NB4 (cell line): Measurements from ENCODE around the gene CFAP97D1.

ENCODE experiments used
- DNase-seq: peaks from one replicate; pipeline ENCODE4 v3.0.0; 2010; ENCODE audit warnings: low read depth
- H3K4me3 ChIP-seq: one replicate; pipeline ENCODE4 v1.5.1; 2011; ENCODE audit warnings: mild to moderate bottlenecking, low read depth, low read length, moderate library complexity
- MYC ChIP-seq: IDR thresholded peaks from 2 replicates; pipeline ENCODE4 v1.6.1; 2011; ENCODE audit warnings: low read depth, low read length
- POLR2A ChIP-seq: IDR thresholded peaks from 2 replicates; pipeline ENCODE4 v1.6.1; 2011; ENCODE audit warnings: mild to moderate bottlenecking; ENCODE audit not compliant: insufficient read length; ENCODE audit errors: extremely low read depth
- TF ChIP-seq, protein P1 (sequence below): IDR thresholded peaks from 2 replicates; pipeline ENCODE4 v1.6.1; 2011; ENCODE audit warnings: low read depth, low read length
- TF ChIP-seq, protein P2 (sequence below): IDR thresholded peaks from one replicate; pipeline ENCODE4 v1.5.1; 2012; ENCODE audit warnings: low read depth, low read length

CFAP97D1 gene

DNA sequence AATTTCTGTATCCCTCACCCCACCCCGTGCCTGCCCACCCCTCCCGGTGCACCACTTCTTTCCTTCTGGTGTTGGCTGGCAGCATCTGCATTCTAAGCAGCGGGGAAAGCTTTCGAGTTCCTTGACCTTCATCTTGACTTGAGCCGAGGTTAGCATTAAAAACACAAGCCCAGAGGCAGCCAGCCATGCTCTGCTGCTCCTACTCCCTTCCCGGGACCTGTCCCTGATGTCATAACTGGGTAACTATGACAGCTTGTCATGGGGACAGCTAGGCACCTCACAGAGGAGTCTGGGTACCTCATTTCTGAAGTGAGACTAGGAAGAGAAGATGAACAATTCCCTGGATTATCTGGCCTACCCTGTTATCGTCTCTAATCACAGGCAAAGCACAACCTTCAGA is at the start of gene CFAP97D1:
Gene CFAP97D1, plus strand, starts transcription at position 301 of the 400 bp plus-strand sequence. Its CDS starts 28 bp downstream, at position 329.
- TF ChIP-seq POLR2A (no peak), MYC (no peak)
- TF ChIP-seq, protein P1, sequence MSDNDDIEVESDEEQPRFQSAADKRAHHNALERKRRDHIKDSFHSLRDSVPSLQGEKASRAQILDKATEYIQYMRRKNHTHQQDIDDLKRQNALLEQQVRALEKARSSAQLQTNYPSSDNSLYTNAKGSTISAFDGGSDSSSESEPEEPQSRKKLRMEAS: no peak
- TF ChIP-seq, protein P2, sequence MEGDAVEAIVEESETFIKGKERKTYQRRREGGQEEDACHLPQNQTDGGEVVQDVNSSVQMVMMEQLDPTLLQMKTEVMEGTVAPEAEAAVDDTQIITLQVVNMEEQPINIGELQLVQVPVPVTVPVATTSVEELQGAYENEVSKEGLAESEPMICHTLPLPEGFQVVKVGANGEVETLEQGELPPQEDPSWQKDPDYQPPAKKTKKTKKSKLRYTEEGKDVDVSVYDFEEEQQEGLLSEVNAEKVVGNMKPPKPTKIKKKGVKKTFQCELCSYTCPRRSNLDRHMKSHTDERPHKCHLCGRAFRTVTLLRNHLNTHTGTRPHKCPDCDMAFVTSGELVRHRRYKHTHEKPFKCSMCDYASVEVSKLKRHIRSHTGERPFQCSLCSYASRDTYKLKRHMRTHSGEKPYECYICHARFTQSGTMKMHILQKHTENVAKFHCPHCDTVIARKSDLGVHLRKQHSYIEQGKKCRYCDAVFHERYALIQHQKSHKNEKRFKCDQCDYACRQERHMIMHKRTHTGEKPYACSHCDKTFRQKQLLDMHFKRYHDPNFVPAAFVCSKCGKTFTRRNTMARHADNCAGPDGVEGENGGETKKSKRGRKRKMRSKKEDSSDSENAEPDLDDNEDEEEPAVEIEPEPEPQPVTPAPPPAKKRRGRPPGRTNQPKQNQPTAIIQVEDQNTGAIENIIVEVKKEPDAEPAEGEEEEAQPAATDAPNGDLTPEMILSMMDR: no peak
- peak within 1 kb of the TSS; percentile 58 for H3K4me3 ChIP-seq
- no peak for DNase-seq

DNA sequence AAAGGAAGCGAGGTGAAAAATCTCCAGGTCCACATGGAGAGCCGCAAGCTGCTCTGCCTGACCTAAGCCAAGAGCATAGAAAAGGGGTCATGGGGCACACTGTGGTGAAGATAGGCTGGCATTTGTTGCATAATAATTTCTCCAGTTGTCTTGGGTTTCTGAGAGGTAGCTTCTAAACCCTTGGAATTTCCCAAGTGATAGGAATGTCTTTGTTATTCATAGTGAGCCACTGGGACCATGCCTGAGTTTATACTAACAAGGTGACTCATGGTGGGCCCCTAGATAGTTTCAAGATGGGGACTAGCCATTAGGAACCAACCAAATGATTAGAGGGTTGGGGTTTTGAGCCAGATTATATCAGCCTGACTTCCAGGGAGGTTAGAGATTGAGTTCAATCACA is 47.3 kb upstream of the CFAP97D1 start:
- TF ChIP-seq, protein P2: no peak
- TF ChIP-seq POLR2A: no peak
- TF ChIP-seq MYC: no peak
- TF ChIP-seq, protein P1: no peak
- DNase-seq: no peak
- H3K4me3 ChIP-seq: no peak overlapping the region

DNA sequence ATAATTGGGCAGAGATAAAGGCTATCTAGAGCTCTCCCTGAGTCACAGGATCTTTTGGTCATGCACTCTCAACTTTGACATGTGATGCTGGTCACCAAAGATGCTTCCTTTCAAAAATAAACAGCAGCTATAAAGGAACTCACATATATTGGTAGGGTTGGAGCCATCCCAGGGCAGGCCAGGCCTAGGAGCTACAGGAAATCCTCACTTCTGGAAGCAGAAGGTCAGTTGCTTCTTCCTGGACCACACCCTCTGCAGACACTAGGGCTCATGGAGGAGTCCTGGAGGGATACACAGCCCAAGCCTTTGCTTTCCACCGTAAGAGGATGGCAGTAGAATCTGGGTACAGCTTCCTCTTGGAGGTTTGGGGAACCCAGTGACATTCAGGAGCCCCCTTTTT is 46.3 kb upstream of the CFAP97D1 start:
- TF ChIP-seq, protein P2: no peak
- TF ChIP-seq MYC (no peak), POLR2A (no peak)
- no peak overlapping the region for H3K4me3 ChIP-seq
- DNase-seq: no peak

DNA sequence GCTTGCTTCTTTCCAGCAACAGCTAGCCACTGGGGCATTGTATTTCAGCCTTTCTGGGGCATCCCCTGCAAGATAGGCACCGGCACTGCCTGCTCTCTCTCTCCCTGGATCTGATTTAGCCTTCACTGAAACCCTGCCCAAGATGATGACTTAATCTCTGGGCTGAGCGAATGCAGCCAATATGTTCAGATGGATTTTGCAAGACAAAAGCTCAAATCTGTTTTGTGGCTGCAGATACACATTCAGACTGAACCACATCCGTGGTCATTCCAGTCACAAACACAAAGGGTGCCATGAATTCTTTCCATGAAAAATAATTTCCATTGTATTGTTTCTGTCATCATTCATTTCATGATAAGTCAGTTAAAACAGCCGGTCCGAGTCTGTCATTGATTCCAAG is 45.9 kb upstream of the CFAP97D1 start:
- no peak overlapping the region for H3K4me3 ChIP-seq
- no peak for DNase-seq
- TF ChIP-seq, protein P2: no peak
- TF ChIP-seq, protein P1: no peak
- TF ChIP-seq POLR2A (no peak), MYC (no peak)

DNA sequence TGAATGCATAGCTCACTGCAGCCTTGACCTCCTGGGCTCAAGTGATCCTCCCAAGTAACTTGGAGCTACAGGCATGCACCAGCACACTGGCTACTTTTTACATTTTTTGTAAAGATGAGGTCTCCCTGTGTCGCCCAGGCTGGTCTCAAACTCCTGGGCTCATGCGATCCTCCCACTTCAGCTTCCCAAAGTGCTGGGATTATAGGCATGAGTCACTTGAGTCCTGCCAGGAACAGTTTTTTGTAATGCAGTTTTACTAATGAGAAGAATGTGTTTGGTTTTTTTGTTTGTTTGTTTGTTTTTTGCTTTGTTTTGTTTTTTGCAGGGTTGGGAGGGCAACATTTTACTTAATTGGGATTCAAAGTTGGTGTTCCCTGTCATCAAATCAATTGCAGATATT is 43.8 kb upstream of the CFAP97D1 start:
- no peak for DNase-seq
- TF ChIP-seq, protein P1: no peak
- TF ChIP-seq MYC (no peak), POLR2A (no peak)
- TF ChIP-seq, protein P2: no peak
- H3K4me3 ChIP-seq: no peak overlapping the region

DNA sequence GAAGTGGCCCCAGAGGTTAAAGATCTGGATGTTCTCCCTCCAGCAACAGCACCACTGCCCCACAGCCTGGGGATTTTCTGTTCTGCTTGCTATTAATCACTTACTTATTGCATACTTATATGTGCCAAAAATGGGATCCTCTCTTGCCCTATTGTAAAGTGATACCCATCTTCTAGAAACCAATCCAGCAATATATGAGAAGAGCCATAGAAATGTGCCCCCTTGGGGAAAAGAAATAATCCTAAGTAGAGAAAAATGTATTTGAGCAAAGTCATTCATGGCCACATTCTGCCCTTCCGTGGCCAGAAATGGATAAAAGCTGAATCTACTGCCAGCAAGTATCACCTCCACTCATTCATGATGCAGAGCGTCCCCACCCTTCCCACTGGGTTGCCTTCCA is 42.5 kb upstream of the CFAP97D1 start:
- H3K4me3 ChIP-seq: no peak overlapping the region
- no peak for DNase-seq
- TF ChIP-seq, protein P1: no peak
- TF ChIP-seq, protein P2: no peak
- TF ChIP-seq MYC (no peak), POLR2A (no peak)
